Lower leg skin (tissue), 4 donors: ENCODE measurements around the gene CDADC1. TPM values are rescaled to one million over a fixed set of nuclear protein-coding genes. Genes with fewer than 3 reads are reported as not detected.

Experiments used
- DNase-seq, 2 donors: peaks; one replicate each; pipeline ENCODE4 v3.0.0-alpha.2; 2019; ENCODE audit warnings: low spot score in 2 of 2
- H3K4me3 ChIP-seq: fragments of 200-600 bp; sonication (generic); 2 replicates; pipeline ENCODE4 v1.5.1; 2017; ENCODE audit warnings: mild to moderate bottlenecking, low read depth; ENCODE audit not compliant: poor library complexity, severe bottlenecking
- POLR2A ChIP-seq, 2 donors: fragments of 450-650 bp; IDR thresholded peaks; one replicate each; pipeline ENCODE4 v1.6.1; 2016 to 2017; ENCODE audit warnings: antibody characterized with exemption in 2 of 2, mild to moderate bottlenecking in 1 of 2, moderate library complexity in 1 of 2
- WGBS, 2 donors: methylation state at CpG; one replicate each; pipeline ENCODE4 v1.1.5; 2018; 5-methylcytosine and 5-hydroxymethylcytosine counted together
- intact Hi-C: fragments of 100-400 bp; cut with DNase I; formaldehyde crosslinking; loops from one replicate; pipeline ENCODE4 v1.15.0; 2023; ENCODE audit warnings: low total_unique reads
- total RNA-seq, 4 donors: library from RNA; depleted of rRNA; stranded (reverse); fragments of >200 nt; gene quantifications; one replicate each; pipeline ENCODE4 v1.1.0, GENCODE V29; 2016
- TF ChIP-seq, protein P1 (sequence below), 3 donors: fragments of 450-650 bp; IDR thresholded peaks; one replicate each; pipeline ENCODE4 v1.5.1; 2016; ENCODE audit warnings: antibody characterized with exemption in 3 of 3, mild to moderate bottlenecking in 3 of 3, moderate library complexity in 2 of 3

Gene CDADC1
- total RNA-seq, 4 donors from 2014 or later: 0.84 to 7.2 (median 1.9) TPM

DNA sequence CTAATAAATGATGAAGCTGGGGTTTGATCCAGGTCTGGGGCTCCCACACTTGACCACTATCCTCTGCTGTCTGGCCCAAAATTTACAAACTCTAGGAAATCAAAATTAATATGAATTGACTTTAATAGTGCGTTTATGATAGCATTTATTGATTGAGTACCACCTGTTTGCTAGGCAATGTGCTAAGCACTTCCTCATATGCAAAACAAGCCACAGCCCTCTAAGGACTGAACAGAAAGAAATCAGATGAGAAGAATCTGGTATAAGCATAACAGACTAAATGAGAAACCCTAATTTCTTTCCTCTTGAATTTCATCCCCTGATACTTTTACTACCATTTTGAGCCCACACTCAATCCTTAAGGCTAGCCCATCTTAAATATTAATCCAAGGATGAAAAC is 34.2 kb upstream of the CDADC1 start:
- H3K4me3 ChIP-seq: no peak overlapping the region
- 93 to 97% methylated on average over 1 of the region's 1 CpG for WGBS, 2 donors
- intact Hi-C loops: no loop called here
- TF ChIP-seq POLR2A (IDR thresholded peaks at IDR 0.05): no peak
- TF ChIP-seq, protein P1, sequence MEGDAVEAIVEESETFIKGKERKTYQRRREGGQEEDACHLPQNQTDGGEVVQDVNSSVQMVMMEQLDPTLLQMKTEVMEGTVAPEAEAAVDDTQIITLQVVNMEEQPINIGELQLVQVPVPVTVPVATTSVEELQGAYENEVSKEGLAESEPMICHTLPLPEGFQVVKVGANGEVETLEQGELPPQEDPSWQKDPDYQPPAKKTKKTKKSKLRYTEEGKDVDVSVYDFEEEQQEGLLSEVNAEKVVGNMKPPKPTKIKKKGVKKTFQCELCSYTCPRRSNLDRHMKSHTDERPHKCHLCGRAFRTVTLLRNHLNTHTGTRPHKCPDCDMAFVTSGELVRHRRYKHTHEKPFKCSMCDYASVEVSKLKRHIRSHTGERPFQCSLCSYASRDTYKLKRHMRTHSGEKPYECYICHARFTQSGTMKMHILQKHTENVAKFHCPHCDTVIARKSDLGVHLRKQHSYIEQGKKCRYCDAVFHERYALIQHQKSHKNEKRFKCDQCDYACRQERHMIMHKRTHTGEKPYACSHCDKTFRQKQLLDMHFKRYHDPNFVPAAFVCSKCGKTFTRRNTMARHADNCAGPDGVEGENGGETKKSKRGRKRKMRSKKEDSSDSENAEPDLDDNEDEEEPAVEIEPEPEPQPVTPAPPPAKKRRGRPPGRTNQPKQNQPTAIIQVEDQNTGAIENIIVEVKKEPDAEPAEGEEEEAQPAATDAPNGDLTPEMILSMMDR (IDR thresholded peaks at IDR 0.05): no peak
- no peak for DNase-seq

DNA sequence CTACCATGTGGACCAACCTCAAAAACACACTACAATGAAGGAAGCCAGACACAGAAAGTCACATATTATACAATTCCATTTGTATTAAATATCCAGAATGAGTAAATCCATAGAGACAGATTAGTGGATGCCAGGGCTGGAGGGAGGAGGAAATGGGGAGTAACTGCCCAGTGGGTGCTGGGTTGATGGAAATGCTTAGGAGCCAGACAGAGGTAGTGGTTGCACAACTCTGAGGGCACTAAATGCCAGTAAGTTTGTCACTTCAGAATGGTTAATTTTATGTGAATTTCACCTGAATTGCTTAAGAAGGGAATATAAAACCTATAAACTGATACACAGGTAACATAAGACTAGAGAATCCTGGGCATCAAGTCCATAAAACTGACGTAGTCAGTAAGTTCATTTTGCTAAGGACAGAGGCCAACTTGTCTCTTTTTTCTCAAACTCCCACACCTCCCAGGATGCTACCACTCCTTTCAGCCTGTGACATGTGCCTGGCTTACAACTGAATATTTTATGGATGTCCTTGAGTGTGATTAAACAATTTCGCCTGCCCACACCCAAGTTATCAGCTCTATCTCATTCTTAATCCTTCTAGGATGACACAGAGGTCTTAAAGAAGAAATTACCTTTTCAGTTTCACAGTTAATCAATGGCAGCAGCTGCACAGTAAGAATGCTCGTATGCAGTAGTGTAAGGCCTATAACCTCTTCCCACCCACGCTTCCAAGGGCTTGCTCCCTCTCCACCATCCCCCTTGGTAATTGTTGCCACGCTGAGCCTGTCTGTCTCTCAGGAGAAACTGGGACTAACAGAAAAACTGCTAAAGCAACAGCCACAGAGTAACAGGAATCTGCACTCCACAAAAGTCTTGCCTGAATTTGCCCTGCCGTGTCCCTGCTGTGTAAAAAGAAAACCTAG is 33.5 kb upstream of the CDADC1 start:
- TF ChIP-seq, protein P1 (IDR thresholded peaks at IDR 0.05): no peak
- TF ChIP-seq POLR2A (IDR thresholded peaks at IDR 0.05): no peak
- DNase-seq: no peak
- no peak overlapping the region for H3K4me3 ChIP-seq
- 66 to 67% methylated on average over 6 of the region's 6 CpGs for WGBS, 2 donors
- intact Hi-C loops: no loop called here

DNA sequence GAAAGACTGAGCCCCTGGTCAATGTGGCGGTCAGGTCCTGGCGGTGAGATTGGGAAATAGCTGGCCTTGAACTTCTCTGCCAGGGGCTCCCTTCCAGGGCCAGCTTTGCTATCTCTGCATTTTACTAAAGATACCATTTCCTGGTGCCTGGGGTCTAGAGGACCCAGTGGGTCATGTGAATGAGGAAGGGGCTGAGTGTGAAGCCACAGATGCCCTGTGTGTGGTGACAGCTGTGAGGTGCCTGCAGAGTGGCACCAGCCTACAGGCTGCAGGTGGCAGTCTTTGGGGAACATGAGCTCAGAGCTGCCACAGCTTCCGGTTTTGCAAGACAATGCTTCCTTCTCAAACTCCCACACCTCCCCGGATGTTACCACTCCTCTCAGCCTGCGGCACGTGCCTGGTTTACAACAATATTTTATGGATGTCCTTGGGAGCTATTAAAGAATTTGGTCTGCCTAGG is 32.8 kb upstream of the CDADC1 start:
- TF ChIP-seq, protein P1 (IDR thresholded peaks at IDR 0.05): no peak
- no peak for TF ChIP-seq POLR2A (IDR thresholded peaks at IDR 0.05)
- no peak overlapping the region for H3K4me3 ChIP-seq
- peak in 1 of 2 donors; percentile 37 for DNase-seq
- intact Hi-C loops: no loop called here
- 44 to 56% methylated on average over 6 of the region's 6 CpGs for WGBS, 2 donors

DNA sequence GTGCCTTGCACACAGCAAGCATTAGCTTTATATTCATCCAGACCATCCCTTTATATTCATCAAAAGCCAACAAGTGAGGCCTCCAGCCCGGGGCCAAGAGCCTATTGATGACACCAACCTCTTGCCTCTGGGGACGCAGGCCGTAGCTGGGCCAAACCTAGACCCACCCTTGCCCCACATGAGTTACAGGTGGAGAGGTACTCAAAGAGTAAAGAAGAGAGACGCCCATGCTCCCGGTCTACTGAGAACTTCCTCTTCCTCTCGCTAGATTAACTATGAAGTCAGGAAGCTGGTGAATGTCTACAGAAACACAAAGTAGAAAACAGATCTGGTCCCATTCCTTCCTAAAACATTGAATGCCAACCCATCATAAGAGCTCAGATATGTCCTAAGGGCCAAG is 31.4 kb upstream of the CDADC1 start:
- H3K4me3 ChIP-seq: no peak overlapping the region
- 90 to 94% methylated on average over 6 of the region's 6 CpGs for WGBS, 2 donors
- intact Hi-C loops: no loop called here
- no peak for TF ChIP-seq POLR2A (IDR thresholded peaks at IDR 0.05)
- TF ChIP-seq, protein P1 (IDR thresholded peaks at IDR 0.05): no peak
- no peak for DNase-seq

DNA sequence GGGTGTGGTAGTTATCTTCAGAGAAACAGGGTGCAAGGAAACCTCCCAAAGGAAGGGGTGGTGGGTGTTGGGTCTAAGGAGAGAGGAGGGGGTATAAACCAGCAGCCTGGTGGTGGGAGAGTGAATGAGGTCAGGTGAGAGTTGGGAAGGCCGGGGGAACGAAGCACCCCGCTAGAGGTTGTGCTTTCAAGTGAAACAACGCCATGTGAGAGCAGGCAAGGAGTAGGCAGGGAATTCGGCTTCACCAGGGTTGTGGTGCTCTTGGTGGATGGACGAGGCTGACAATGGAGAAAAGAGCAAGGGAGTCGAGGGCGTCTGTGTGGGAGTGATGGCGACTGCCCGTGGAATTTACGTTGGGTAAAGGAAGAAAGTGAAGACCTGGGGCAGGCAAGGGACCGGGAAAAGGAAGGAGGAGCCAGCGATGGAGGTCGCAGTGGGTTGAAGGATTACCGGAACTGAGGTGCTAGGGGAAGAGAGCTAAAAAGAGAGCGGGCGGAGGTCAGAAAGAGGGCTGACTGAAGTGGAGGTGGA is 29.7 kb upstream of the CDADC1 start:
- no peak overlapping the region for H3K4me3 ChIP-seq
- TF ChIP-seq POLR2A (IDR thresholded peaks at IDR 0.05): no peak
- TF ChIP-seq, protein P1 (IDR thresholded peaks at IDR 0.05): no peak
- intact Hi-C loops: no loop called here
- 34 to 36% methylated on average over 17 of the region's 17 CpGs for WGBS, 2 donors
- no peak for DNase-seq
